AG09319 (cell line): ENCODE measurements around the gene SYDE1.
"Not testable (repeated sequence)": the region's sequence is repeated elsewhere in the genome, so short reads cannot be mapped to it uniquely, and the experiment has no call there.

Source experiments
- DNase-seq: peaks from one replicate; pipeline ENCODE4 v3.0.0-alpha.2; 2010; ENCODE audit warnings: low read depth; ENCODE audit errors: extremely low read depth
- CTCF ChIP-seq: IDR thresholded peaks from 2 replicates; pipeline ENCODE4 v1.5.1; 2011; ENCODE audit warnings: low read depth, mild to moderate bottlenecking, inconsistent platforms, low read length, moderate library complexity

SYDE1 gene

DNA sequence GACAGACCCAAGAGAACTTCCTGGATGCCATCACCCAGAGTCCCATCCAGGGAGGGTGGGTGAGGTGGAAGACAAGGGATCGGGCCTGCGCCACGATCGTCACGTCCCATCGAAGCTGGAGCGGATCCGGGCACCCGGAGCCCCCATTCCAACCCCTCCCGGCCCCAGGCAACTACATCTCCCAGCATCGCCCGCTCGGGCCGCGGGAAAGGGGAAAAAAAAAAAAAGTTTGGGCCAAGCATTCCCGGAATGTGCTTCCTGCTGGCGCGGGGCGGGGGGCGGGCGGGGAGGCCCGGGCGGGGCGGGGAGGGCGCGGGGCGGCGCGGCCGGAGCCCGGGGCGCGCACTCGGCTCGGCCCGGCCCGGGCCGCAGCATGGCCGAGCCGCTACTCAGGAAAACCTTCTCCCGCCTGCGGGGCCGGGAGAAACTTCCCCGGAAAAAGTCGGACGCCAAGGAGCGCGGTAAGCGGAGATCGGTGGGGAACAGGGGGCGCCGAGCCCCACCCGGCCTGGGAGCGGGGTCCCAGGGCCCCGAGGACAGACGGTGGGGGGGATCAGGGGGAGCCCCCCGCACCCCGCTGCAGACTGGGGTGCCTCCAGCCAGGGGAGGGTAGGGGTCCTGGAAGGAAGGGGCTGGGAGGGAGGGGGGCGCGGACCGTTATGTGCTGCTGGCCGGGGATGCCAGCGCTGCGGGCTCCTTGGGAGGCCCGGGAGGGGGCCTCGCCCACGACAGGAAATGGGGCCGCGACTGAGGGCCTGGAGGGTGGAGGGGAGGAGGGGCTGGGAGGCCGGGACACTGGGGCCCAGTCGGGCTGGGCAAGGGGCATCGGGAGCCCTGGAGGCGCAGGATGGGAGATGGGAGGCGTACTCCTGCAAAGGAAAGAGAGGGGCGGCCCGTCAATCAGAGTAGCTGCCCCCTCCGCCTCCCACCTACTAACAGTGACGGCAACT, at the start of gene SYDE1:
SYDE1 (plus strand) TSS at position 341 of the 950 bp plus-strand sequence; CDS start at position 374, 33 bp downstream.
- TF ChIP-seq CTCF: no peak

DNA sequence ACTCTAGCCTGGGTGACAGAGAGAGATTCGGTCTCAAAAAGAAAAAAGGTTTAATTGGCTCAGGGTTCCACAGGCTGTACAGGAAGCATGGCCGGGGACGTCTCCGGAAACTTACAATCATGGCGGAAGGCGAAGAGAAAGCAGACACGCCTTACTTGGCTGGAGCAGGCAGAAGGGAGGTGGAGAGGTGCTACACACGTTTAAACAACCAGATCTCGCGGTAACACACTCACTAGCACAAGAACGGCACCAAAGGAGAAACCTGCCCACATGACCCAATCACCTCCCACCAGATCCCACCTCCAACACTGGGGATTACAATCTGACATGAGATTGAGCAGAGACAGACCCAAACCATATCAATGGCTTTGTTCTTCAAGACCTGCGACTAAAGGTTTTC, 45.2 kb upstream of the SYDE1 start:
- TF ChIP-seq CTCF: no peak
- DNase-seq: no peak

More for the DNA sequence above, at the start of gene SYDE1:
- no peak for DNase-seq

GRCh38 chr19:15070386-15070785, 36.8 kb upstream of the SYDE1 start:
- not testable (repeated sequence) for DNase-seq

DNA sequence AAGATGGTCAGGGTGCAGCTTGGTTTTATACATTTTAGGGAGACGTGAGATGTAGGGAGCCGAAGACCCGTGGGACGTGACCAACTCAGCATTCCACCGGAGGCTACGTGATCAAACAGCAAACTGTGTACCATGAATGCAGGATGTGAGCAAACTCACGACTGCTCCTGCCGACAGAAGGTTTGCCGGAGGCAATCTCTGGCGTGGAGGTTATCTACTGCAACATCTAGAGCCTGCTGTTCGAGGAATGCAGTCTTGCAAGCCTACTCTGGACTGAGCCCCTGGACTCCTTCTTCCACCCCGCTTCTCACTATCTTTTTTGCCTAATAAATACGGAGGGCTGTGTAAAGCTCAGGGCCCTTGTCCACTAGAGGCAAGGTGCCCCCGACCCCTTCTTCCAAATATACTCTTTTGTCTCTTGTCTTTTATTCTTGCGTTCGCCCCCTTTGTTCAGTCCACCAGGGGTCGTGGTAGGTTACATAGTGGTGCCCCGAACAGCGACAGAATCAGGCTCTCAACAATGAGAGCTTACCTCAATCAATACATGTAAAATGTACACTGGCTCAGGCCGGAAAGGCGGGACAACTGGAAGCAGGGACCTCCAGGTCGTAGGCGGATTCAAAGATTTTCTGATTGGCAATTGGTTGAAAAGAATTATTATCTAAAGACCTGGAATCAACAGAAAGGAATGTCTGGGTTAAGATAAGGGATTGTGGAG, 34.1 kb upstream of the SYDE1 start:
- TF ChIP-seq CTCF: no peak
- DNase-seq: no peak

- DNase-seq: no peak
- TF ChIP-seq CTCF: no peak
Measured at GRCh38 chr19:15074371-15074770, 32.8 kb upstream of the SYDE1 start.

GRCh38 chr19:15075806-15076205, 31.4 kb upstream of the SYDE1 start:
- TF ChIP-seq CTCF: no peak
- no peak for DNase-seq

DNA sequence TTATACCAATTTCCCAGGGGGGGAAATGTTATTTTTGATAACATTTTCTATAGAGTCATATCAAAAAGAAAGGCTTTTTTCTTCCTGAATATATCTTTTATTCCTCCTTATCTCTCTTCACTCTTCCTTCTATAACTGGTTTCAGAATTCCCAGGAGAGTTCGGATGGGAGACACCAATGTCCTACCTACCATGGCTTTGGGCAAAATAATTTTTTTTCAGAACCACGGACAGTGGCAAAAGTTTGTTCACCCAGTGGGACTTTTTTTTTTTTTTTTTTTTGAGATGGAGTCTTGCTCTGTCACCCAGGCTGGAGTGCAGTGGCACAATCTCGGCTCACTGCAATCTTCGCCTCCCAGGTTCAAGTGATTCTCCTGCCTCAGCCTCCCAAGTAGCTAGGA, 27.2 kb upstream of the SYDE1 start:
- DNase-seq: not testable (repeated sequence)

GRCh38 chr19:15081911-15082310, 25.3 kb upstream of the SYDE1 start, which contains the start of gene OR1I1:
Gene OR1I1, plus strand, starts transcription at chr19:15082211. Its CDS starts 4,855 bp downstream, at chr19:15087066.
- TF ChIP-seq CTCF: no peak
- no peak for DNase-seq
